ENCODE data around the gene ARMH3.

DNA sequence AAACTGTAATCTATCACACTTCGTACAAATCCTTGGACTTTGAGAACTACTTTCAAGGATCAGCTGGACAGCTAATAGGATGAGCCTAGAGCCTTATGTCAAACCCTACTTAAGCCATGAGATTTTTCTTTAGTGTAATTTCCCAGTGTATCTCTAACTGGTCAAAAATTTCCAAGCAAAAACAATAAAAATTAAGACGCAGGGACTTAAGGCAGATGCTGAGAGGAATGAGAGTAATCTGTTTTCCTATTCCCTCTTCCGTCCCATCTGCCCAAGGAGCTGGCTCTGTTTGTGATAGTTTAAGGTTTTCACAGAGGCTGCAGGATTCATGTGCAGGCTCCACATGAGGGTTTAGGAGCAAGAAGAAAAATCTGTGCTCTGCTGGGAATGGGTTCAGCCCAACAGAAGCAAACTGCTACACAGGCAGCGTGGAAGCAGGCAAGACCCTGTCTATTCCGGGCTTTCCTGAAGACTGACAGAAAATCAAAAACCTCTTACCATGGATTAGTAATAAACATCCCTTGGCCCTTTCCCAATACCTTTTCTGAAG lies 62.2 kb downstream of the ARMH3 start:
- TF ChIP-seq, protein P1, sequence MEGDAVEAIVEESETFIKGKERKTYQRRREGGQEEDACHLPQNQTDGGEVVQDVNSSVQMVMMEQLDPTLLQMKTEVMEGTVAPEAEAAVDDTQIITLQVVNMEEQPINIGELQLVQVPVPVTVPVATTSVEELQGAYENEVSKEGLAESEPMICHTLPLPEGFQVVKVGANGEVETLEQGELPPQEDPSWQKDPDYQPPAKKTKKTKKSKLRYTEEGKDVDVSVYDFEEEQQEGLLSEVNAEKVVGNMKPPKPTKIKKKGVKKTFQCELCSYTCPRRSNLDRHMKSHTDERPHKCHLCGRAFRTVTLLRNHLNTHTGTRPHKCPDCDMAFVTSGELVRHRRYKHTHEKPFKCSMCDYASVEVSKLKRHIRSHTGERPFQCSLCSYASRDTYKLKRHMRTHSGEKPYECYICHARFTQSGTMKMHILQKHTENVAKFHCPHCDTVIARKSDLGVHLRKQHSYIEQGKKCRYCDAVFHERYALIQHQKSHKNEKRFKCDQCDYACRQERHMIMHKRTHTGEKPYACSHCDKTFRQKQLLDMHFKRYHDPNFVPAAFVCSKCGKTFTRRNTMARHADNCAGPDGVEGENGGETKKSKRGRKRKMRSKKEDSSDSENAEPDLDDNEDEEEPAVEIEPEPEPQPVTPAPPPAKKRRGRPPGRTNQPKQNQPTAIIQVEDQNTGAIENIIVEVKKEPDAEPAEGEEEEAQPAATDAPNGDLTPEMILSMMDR (IDR thresholded peaks at IDR 0.05 in 4 of 5, conservative IDR thresholded peaks at IDR 0.05 in 1 of 5): no peak
- TF ChIP-seq POLR2A (IDR thresholded peaks at IDR 0.05): no peak

All from gastrocnemius medialis (tissue), 4 donors.